Mucosa of descending colon (tissue), 3 donors: ENCODE data around the gene MT3. TPM values are rescaled to one million over a fixed set of nuclear protein-coding genes. Genes with fewer than 3 reads are reported as not detected.

ENCODE experiments used
- ATAC-seq: fragments of 200-7000 bp; cut with Tn5 transposase; one replicate; pipeline ENCODE4 v1.9.1; 2020; ENCODE audit warnings: mild to moderate bottlenecking, moderate library complexity
- DNase-seq, 3 donors: peaks; one replicate each; pipeline ENCODE4 v3.0.0-alpha.2; 2020
- H3K36me3 ChIP-seq: fragments of 200-600 bp; one replicate; pipeline ENCODE4 v1.8.0; 2021; ENCODE audit warnings: low read depth, mild to moderate bottlenecking
- H3K4me1 ChIP-seq: fragments of 200-600 bp; one replicate; pipeline ENCODE4 v1.8.0; 2021; ENCODE audit warnings: low read depth, mild to moderate bottlenecking
- H3K4me3 ChIP-seq: fragments of 200-600 bp; one replicate; pipeline ENCODE4 v1.8.0; 2021; ENCODE audit warnings: mild to moderate bottlenecking
- H3K9me3 ChIP-seq: fragments of 200-600 bp; one replicate; pipeline ENCODE4 v1.8.0; 2021; ENCODE audit warnings: mild to moderate bottlenecking
- intact Hi-C, 2 donors: fragments of 100-400 bp; cut with DNase I in 1 of 2; cut with micrococcal nuclease in 1 of 2; formaldehyde crosslinking; loops; one replicate each; pipeline versions ENCODE4 v1.11.0 to v1.11.1; 2022; cut with DNase I, micrococcal nuclease
- total RNA-seq, 3 donors: library from RNA; stranded (reverse); fragmentation: NEBNext Ultra II Directional in 2 of 3; extraction: Animal tissue kit (Norgen Biotek cat#: 25700) in 2 of 3; gene quantifications; one replicate each; pipeline versions ENCODE4 v1.2.1 to v1.2.4, GENCODE V29; 2021 to 2023
- TF ChIP-seq, protein P1 (sequence below): fragments of 200-600 bp; IDR thresholded peaks from one replicate; pipeline ENCODE4 v1.8.0; 2022; ENCODE audit warnings: antibody characterized with exemption, mild to moderate bottlenecking
- donor health status: DM: no; HTN: no; CAD: no; lungs with moderate emphysema.
- donor health status: DM: no; HTN: no; CAD: no.
- donor health status: DM: no; HTN: yes; CAD: no.

MT3 gene
- total RNA-seq, 3 donors from 2014 or later, result 3.0 to 8.8 TPM; not detected in 1

- ATAC-seq (no peak), DNase-seq (no peak)
- TF ChIP-seq, protein P1, sequence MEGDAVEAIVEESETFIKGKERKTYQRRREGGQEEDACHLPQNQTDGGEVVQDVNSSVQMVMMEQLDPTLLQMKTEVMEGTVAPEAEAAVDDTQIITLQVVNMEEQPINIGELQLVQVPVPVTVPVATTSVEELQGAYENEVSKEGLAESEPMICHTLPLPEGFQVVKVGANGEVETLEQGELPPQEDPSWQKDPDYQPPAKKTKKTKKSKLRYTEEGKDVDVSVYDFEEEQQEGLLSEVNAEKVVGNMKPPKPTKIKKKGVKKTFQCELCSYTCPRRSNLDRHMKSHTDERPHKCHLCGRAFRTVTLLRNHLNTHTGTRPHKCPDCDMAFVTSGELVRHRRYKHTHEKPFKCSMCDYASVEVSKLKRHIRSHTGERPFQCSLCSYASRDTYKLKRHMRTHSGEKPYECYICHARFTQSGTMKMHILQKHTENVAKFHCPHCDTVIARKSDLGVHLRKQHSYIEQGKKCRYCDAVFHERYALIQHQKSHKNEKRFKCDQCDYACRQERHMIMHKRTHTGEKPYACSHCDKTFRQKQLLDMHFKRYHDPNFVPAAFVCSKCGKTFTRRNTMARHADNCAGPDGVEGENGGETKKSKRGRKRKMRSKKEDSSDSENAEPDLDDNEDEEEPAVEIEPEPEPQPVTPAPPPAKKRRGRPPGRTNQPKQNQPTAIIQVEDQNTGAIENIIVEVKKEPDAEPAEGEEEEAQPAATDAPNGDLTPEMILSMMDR, result no peak
- Histone ChIP-seq H3K36me3 (no peaks in the 10 kb centered on the region), H3K9me3 (no peaks in the 10 kb centered on the region), H3K4me3 (no peak overlapping the region), H3K4me1 (peaks cover 27% of the 10 kb centered on the region)
- intact Hi-C loops, result no loop called here
Observed at GRCh38 chr16:56613706-56614105, 24.4 kb downstream of the MT3 start.

DNA sequence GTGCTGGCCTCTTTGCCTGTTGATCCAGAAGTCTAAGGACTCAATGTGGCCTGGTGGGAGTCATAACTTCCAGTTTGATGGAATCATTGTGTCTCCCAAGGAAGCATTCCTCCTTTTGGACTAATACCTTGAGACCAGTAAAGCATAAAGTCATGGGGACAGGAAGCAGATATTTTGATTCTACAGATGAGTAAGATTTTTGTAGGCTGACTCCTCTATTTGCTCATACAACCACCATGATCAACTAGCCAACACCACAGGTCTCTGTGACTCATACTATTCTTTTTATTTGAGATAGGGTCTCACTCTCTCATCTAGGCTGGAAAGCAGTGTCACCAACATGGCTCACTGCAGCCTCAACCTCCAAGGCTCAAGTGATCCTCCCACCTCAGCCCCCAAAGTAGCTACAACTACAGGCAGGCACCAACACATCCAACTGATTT is 25.2 kb downstream of the MT3 start:
- Histone ChIP-seq H3K4me1 (peaks cover 18% of the 10 kb centered on the region), H3K9me3 (no peaks in the 10 kb centered on the region), H3K36me3 (no peaks in the 10 kb centered on the region), H3K4me3 (no peak overlapping the region)
- TF ChIP-seq, protein P1, result no peak
- ATAC-seq, result no peak
- intact Hi-C loops, result no loop called here
- no peak for DNase-seq

GRCh38 chr16:56615353-56615752 is 26.0 kb downstream of the MT3 start:
- DNase-seq, result no peak

GRCh38 chr16:56616608-56617211 is 27.4 kb downstream of the MT3 start:
- TF ChIP-seq, protein P1, result no peak

More at GRCh38 chr16:56615353-56615752, 26.0 kb downstream of the MT3 start:
- Histone ChIP-seq H3K36me3 (no peaks in the 10 kb centered on the region), H3K4me1 (peaks cover 12% of the 10 kb centered on the region), H3K9me3 (no peaks in the 10 kb centered on the region), H3K4me3 (no peak overlapping the region)
- ATAC-seq, result no peak
- intact Hi-C loops, result no loop called here
- TF ChIP-seq, protein P1, result no peak

GRCh38 chr16:56617212-56618085 is 28.1 kb downstream of the MT3 start:
- ATAC-seq (peak; percentile 98), DNase-seq (peak; percentile 83 to 87 (median 83))
- no peaks in the 10 kb centered on the region for H3K36me3 ChIP-seq
- peaks cover 7% of the 10 kb centered on the region for H3K4me1 ChIP-seq
- no peak overlapping the region for H3K4me3 ChIP-seq
- intact Hi-C loops, result no loop called here
- TF ChIP-seq, protein P1, result no peak
- H3K9me3 ChIP-seq, result no peaks in the 10 kb centered on the region

More at GRCh38 chr16:56616608-56617211, 27.4 kb downstream of the MT3 start:
- Histone ChIP-seq H3K4me1 (peaks cover 7% of the 10 kb centered on the region), H3K36me3 (no peaks in the 10 kb centered on the region), H3K9me3 (no peaks in the 10 kb centered on the region), H3K4me3 (no peak overlapping the region)
- peak; percentile 14 for ATAC-seq
- DNase-seq, result no peak
- intact Hi-C loops, result no loop called here
